ENCODE data around the gene GRIP1.

Gene GRIP1

GRCh38 chr12:66409195-66409871 lies 269.5 kb downstream of the GRIP1 start:
- no peaks in the 10 kb centered on the region for H3K4me1 ChIP-seq (ENCODE audit: control insufficient read depth in 1 of 2, insufficient read depth in 2 of 2, low read length in 2 of 2)
- H2AFZ ChIP-seq (ENCODE audit: insufficient read depth, low read length, poor library complexity), result no peak overlapping the region
- no peaks in the 10 kb centered on the region for H3K36me3 ChIP-seq (ENCODE audit: control insufficient read depth in 1 of 2, insufficient read depth in 2 of 2, low read length in 2 of 2)
- no peaks in the 10 kb centered on the region for H3K79me1 ChIP-seq (ENCODE audit: low read length)
- no peak overlapping the region for H2AK5ac ChIP-seq (ENCODE audit: low read length)
- H3K18ac ChIP-seq (ENCODE audit: low read length), result no peak overlapping the region
- H4K12ac ChIP-seq (ENCODE audit: low read depth, low read length), result no peak overlapping the region
- no peak overlapping the region for H3K4me3 ChIP-seq (ENCODE audit: low read depth, low read length)
- no peak overlapping the region for H3K14ac ChIP-seq (ENCODE audit: low read length)
- no peak overlapping the region for H2BK120ac ChIP-seq (ENCODE audit: insufficient read depth, low read length, poor library complexity)
- no peak overlapping the region for H3K4me2 ChIP-seq (ENCODE audit: low read length)
- no peak overlapping the region for H2BK12ac ChIP-seq (ENCODE audit: low read length)
- no peak overlapping the region for H2BK5ac ChIP-seq (ENCODE audit: low read depth, low read length, poor library complexity)
- no peaks in the 10 kb centered on the region for H3K79me2 ChIP-seq (ENCODE audit: control insufficient read depth, insufficient read depth, low read length, poor library complexity)
- H3K27ac ChIP-seq (ENCODE audit: low read depth, low read length), result no peak overlapping the region
- H3K23ac ChIP-seq (ENCODE audit: low read length), result no peak overlapping the region
- no CpG with 5 or more reads among the region's 4 CpGs for WGBS (ENCODE audit: extremely low coverage, insufficient coverage, insufficient read length)
- H3K9me3 ChIP-seq (ENCODE audit: insufficient read depth, low read depth, low read length), result no peaks in the 10 kb centered on the region
- H4K8ac ChIP-seq (ENCODE audit: low read depth, low read length), result no peak overlapping the region
- no peaks in the 10 kb centered on the region for H3K27me3 ChIP-seq (ENCODE audit: insufficient read depth, low read length)
- H4K91ac ChIP-seq (ENCODE audit: low read depth, low read length), result no peak overlapping the region
- peak; percentile 30 to 54 for DNase-seq
- no peak overlapping the region for H3K4ac ChIP-seq (ENCODE audit: low read depth, low read length)
- no peak overlapping the region for H3K9ac ChIP-seq (ENCODE audit: low read length)

- no peak for DNase-seq
- Histone ChIP-seq H2BK12ac (ENCODE audit: low read length) (no peak overlapping the region), H3K9me3 (ENCODE audit: insufficient read depth, low read depth, low read length) (no peaks in the 10 kb centered on the region), H3K79me1 (ENCODE audit: low read length) (no peaks in the 10 kb centered on the region), H4K8ac (ENCODE audit: low read depth, low read length) (no peak overlapping the region), H3K4ac (ENCODE audit: low read depth, low read length) (no peak overlapping the region), H3K18ac (ENCODE audit: low read length) (no peak overlapping the region), H3K23ac (ENCODE audit: low read length) (no peak overlapping the region), H2BK120ac (ENCODE audit: insufficient read depth, low read length, poor library complexity) (no peak overlapping the region), H3K4me2 (ENCODE audit: low read length) (no peak overlapping the region), H2BK5ac (ENCODE audit: low read depth, low read length, poor library complexity) (no peak overlapping the region), H3K79me2 (ENCODE audit: control insufficient read depth, insufficient read depth, low read length, poor library complexity) (no peaks in the 10 kb centered on the region), H3K27ac (ENCODE audit: low read depth, low read length) (no peak overlapping the region), H4K91ac (ENCODE audit: low read depth, low read length) (no peak overlapping the region), H3K14ac (ENCODE audit: low read length) (no peak overlapping the region), H3K36me3 (ENCODE audit: control insufficient read depth in 1 of 2, insufficient read depth in 2 of 2, low read length in 2 of 2) (no peaks in the 10 kb centered on the region), H2AFZ (ENCODE audit: insufficient read depth, low read length, poor library complexity) (no peak overlapping the region), H3K27me3 (ENCODE audit: insufficient read depth, low read length) (no peaks in the 10 kb centered on the region), H2AK5ac (ENCODE audit: low read length) (no peak overlapping the region), H4K12ac (ENCODE audit: low read depth, low read length) (no peak overlapping the region), H3K4me3 (ENCODE audit: low read depth, low read length) (no peak overlapping the region), H3K4me1 (ENCODE audit: control insufficient read depth in 1 of 2, insufficient read depth in 2 of 2, low read length in 2 of 2) (no peaks in the 10 kb centered on the region), H3K9ac (ENCODE audit: low read length) (no peak overlapping the region)
Measured at GRCh38 chr12:66405395-66405794, 273.5 kb downstream of the GRIP1 start.

- Histone ChIP-seq H3K9ac (ENCODE audit: low read length) (no peak overlapping the region), H3K9me3 (ENCODE audit: insufficient read depth, low read depth, low read length) (no peaks in the 10 kb centered on the region), H2BK120ac (ENCODE audit: insufficient read depth, low read length, poor library complexity) (no peak overlapping the region), H4K8ac (ENCODE audit: low read depth, low read length) (no peak overlapping the region), H3K27ac (ENCODE audit: low read depth, low read length) (no peak overlapping the region), H3K27me3 (ENCODE audit: insufficient read depth, low read length) (no peaks in the 10 kb centered on the region), H3K4ac (ENCODE audit: low read depth, low read length) (no peak overlapping the region), H4K91ac (ENCODE audit: low read depth, low read length) (no peak overlapping the region), H3K36me3 (ENCODE audit: control insufficient read depth in 1 of 2, insufficient read depth in 2 of 2, low read length in 2 of 2) (no peaks in the 10 kb centered on the region), H2AFZ (ENCODE audit: insufficient read depth, low read length, poor library complexity) (no peak overlapping the region), H3K14ac (ENCODE audit: low read length) (no peak overlapping the region), H2BK5ac (ENCODE audit: low read depth, low read length, poor library complexity) (no peak overlapping the region), H4K12ac (ENCODE audit: low read depth, low read length) (no peak overlapping the region), H3K4me2 (ENCODE audit: low read length) (no peak overlapping the region), H3K4me1 (ENCODE audit: control insufficient read depth in 1 of 2, insufficient read depth in 2 of 2, low read length in 2 of 2) (no peaks in the 10 kb centered on the region), H3K4me3 (ENCODE audit: low read depth, low read length) (no peak overlapping the region), H3K18ac (ENCODE audit: low read length) (no peak overlapping the region), H3K23ac (ENCODE audit: low read length) (no peak overlapping the region), H2BK12ac (ENCODE audit: low read length) (no peak overlapping the region), H3K79me1 (ENCODE audit: low read length) (no peaks in the 10 kb centered on the region), H2AK5ac (ENCODE audit: low read length) (no peak overlapping the region), H3K79me2 (ENCODE audit: control insufficient read depth, insufficient read depth, low read length, poor library complexity) (no peaks in the 10 kb centered on the region)
- peak in 1 of 2 donors; percentile 40 for DNase-seq
Measured at GRCh38 chr12:66403746-66404145, 275.1 kb downstream of the GRIP1 start.

GRCh38 chr12:66399911-66400306 lies 279.0 kb downstream of the GRIP1 start:
- DNase-seq, result no peak
- H3K4me1 ChIP-seq (ENCODE audit: control insufficient read depth in 1 of 2, insufficient read depth in 2 of 2, low read length in 2 of 2), result no peaks in the 10 kb centered on the region
- H3K27ac ChIP-seq (ENCODE audit: low read depth, low read length), result no peak overlapping the region
- H3K18ac ChIP-seq (ENCODE audit: low read length), result no peak overlapping the region
- H3K4me3 ChIP-seq (ENCODE audit: low read depth, low read length), result no peak overlapping the region
- no peak overlapping the region for H3K4me2 ChIP-seq (ENCODE audit: low read length)
- no peak overlapping the region for H2AFZ ChIP-seq (ENCODE audit: insufficient read depth, low read length, poor library complexity)
- no peak overlapping the region for H2BK120ac ChIP-seq (ENCODE audit: insufficient read depth, low read length, poor library complexity)
- no peak overlapping the region for H2BK12ac ChIP-seq (ENCODE audit: low read length)
- H3K14ac ChIP-seq (ENCODE audit: low read length), result no peak overlapping the region
- no peak overlapping the region for H2BK5ac ChIP-seq (ENCODE audit: low read depth, low read length, poor library complexity)
- no CpG with 5 or more reads among the region's 3 CpGs for WGBS (ENCODE audit: extremely low coverage, insufficient coverage, insufficient read length)
- H3K23ac ChIP-seq (ENCODE audit: low read length), result no peak overlapping the region
- no peak overlapping the region for H2AK5ac ChIP-seq (ENCODE audit: low read length)
- H3K79me1 ChIP-seq (ENCODE audit: low read length), result no peaks in the 10 kb centered on the region
- H3K27me3 ChIP-seq (ENCODE audit: insufficient read depth, low read length), result no peaks in the 10 kb centered on the region
- H3K9ac ChIP-seq (ENCODE audit: low read length), result no peak overlapping the region
- no peak overlapping the region for H4K8ac ChIP-seq (ENCODE audit: low read depth, low read length)
- no peaks in the 10 kb centered on the region for H3K9me3 ChIP-seq (ENCODE audit: insufficient read depth, low read depth, low read length)
- H3K79me2 ChIP-seq (ENCODE audit: control insufficient read depth, insufficient read depth, low read length, poor library complexity), result no peaks in the 10 kb centered on the region
- no peak overlapping the region for H4K91ac ChIP-seq (ENCODE audit: low read depth, low read length)
- H3K36me3 ChIP-seq (ENCODE audit: control insufficient read depth in 1 of 2, insufficient read depth in 2 of 2, low read length in 2 of 2), result no peaks in the 10 kb centered on the region
- no peak overlapping the region for H4K12ac ChIP-seq (ENCODE audit: low read depth, low read length)
- no peak overlapping the region for H3K4ac ChIP-seq (ENCODE audit: low read depth, low read length)

All from trophoblast cell (in vitro differentiated cells and primary cell).